HG03342 (cell line): Measurements from ENCODE around the gene SHB.

Experiments
- ATAC-seq: cut with Tn5 transposase; IDR thresholded peaks from one replicate; pipeline ENCODE4 v1.9.1; 2021; ENCODE audit warnings: mild to moderate bottlenecking, moderate library complexity; ENCODE audit not compliant: unreplicated experiment

Gene SHB

GRCh38 chr9:38026021-38026809, 42.8 kb downstream of the SHB start:
- no peak for ATAC-seq

DNA sequence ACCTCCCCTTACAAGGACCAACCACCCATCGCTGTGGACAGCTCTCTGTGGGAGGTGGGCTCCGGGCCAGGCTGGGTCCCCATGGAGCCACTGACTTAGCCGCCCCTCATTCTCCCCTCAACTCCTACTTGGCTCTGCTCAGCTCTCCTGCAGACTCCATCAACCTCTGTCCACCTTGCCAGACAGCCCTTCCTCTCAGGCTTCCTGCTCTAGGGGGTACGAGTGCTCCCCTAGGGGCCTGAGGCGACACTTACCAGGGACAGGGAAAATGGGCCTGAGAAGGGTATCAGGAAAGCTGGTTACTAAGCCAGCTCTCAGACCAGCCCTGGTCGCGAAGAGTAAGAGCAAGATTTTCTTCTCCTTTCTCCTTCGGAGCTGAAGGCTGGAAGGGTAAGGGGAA, 43.9 kb downstream of the SHB start:
- no peak for ATAC-seq

GRCh38 chr9:38024036-38024681, 44.9 kb downstream of the SHB start:
- no peak for ATAC-seq

GRCh38 chr9:38023661-38024035, 45.4 kb downstream of the SHB start:
- no peak for ATAC-seq

DNA sequence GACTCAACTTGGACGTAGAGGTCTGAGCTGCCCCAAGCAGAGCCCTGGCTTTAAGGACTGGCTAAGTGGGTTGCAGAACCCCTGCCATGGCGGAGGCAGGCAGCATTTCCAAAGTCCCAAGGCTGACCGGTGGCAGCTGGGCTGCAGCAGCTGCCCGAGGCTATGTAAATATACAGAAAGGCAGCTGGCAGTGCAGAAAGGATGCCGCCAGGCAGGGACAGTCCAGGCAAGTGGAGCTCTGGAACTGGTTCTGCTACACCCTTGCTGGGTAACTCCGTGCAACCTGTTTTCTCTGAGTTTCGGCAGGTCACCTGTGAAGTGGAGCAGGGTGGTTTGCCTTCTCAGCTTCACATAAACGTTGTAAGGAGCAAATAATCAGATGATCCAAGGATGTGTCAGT, 46.0 kb downstream of the SHB start:
- no peak for ATAC-seq

DNA sequence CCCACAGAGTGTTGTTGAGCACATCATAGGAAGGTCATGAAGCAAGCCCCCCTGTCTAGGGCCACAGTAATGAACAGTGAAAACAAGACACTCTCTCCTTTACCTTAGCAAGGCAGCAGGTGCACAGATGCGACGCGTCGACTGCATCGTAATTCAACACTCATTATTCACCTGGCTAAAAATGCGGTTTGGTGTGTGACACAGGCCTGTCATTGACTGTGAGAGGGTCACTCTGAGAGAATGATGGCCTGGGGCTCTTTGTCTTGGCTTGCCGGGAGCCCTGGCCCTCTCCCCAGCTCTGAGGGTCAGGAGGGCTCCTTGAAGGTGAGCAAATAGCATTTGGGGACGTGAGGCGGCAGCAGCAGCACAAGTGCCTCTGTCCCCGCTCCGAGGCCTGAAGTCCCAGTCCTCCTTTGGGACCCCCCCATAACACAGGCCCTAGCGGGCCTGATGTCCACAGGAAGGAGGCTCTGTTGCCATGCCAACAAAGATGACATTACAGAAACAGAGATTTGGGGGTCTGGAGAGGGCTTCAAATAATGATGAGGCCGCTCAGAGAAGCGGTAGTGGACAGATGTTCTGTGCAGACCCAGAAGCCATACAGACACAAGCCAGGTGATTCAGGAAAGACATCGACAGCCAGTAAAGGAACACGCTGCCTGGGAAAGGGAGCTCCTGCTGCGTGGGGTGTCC, 46.7 kb downstream of the SHB start:
- no peak for ATAC-seq

GRCh38 chr9:38020151-38021076, 48.6 kb downstream of the SHB start:
- ATAC-seq = no peak

- no peak for ATAC-seq
These were observed 49.3 kb downstream of the SHB start for GRCh38 chr9:38019731-38020130.

GRCh38 chr9:38018958-38019602, 49.9 kb downstream of the SHB start:
- ATAC-seq = no peak

DNA sequence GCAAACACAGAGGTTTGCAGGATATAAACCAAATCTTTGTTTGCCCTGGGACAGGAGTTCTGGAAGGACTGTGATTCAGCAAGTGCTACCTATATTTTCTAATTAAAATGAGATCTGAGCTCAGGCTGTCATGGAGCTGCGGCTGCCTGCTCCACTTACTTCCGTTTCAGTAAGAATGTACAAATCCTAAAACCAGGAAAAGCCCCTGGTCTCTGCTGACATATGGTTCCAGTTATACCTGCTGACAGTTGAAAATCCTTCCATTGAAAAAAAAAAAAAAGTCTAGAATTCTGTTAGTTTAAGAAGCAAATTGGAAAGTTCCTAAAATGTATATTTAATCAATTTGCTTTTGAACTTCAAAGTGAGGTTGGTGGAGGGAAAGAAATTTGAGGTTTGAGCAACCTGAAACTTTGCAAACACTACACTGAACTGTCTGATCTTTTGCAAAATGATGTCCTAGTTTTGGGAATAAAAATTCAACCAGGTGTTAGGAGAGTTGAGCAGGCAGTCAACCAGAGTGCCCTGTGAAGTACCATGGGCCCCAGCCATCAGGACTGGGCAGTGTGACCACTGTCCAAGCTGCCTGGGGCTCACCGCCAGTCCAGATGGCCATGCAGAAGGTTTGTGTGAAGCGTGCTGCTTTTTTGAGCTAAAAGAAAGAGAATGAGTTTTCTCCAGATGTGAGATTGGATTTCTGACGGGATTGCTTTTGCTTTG, 50.6 kb downstream of the SHB start:
- no peak for ATAC-seq

DNA sequence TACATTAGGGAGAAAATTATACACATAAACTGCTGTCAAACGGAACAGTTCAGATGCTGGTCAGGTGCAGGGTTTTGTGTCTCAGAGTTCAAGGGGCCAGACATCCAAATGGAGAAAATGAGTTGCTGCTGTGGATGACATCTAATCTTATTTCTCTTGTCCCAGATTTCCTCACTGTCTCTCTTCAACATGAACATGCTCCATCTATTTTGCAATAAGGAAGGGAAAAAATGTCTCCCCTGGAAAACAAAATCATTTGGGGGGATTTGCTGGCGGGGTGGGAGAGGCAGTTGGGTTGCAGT, 51.2 kb downstream of the SHB start:
- ATAC-seq = no peak

DNA sequence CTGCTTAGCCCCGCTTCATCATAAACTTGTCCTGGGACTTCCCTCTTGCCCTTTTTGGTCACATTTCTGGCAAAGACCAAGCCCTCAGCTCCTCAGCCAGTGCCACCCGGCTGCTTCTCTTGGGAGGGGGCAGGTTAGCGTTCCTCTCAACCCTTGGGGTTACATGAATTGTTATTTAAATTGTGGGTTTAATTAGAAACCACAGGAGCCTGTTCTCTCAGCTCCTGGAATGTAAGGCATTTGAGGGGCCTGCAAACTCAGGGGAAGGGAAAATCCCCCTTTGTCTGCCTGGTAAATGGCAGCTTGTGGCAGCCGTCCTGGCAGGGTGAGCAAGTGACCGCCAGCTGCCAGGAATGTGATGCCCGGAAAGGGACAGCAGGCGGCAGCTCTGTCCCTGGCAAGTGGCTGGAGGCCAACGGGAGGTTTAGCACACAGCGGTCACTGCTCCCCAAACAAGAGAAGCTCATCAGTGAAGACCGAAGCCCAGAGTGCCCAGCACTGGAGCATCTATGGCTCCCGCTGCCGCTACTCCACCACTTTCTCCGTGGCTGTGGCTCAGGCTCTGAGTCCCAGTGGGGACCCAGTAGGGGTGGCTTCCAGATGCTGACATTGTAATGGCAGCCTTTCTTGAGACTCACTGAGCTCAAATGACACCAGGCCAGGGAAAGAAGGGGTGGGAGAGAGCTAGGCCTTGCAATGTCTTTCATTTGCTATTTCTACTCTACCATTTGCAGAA, 51.7 kb downstream of the SHB start:
- ATAC-seq = no peak

- ATAC-seq = no peak
These were observed 52.5 kb downstream of the SHB start for GRCh38 chr9:38016375-38017135.

DNA sequence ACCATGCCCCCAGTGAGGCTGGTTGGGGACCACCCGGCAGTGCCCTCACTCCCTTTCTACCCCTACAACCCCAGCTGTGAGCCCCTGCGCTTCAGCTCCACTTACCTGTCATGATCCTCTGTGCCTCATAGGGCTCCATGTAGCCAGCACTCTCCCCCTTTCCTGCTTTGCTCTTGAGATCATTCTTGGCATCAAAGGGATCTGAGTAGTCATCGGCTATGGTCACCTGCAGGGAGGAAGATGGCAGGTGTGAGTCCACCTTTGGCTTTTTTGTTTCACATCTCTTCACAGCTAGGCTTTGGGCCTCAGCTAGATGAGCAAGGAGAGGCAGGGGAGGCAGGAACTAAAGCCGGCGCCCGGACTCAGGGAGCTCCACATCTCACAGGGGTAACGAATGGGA, 53.1 kb downstream of the SHB start:
- no peak for ATAC-seq

DNA sequence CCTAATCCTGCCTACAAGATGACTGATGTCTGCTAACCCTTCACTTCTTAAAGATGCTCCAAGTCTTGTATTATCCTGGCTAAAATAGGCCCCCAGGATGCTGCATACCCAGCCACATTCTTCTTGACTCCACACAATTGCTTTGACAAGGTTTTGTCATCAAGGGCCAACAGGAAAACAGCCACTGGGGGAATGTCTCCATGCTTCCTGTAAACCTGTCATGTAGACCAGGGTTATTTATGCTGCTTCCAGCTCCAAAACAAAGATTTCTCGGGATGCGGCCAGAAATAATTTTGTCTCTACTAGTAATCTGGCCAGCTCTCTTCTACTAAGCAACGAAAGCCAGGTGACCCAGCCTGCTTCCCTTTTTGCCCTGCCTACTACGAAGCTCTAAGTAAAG, 53.8 kb downstream of the SHB start:
- no peak for ATAC-seq

GRCh38 chr9:38012767-38013450, 56.1 kb downstream of the SHB start:
- no peak for ATAC-seq

- no peak for ATAC-seq
These were observed 57.0 kb downstream of the SHB start for GRCh38 chr9:38011991-38012390.
